ENCODE measurements around the gene CD48. TPM values are rescaled to one million over a fixed set of nuclear protein-coding genes. Genes with fewer than 3 reads are reported as not detected.
"Not testable (repeated sequence)": the region's sequence is repeated elsewhere in the genome, so short reads cannot be mapped to it uniquely, and the experiment has no call there.

Gene CD48
- polyA plus RNA-seq, 2 donors, result 3.3 to 4.6 TPM

GRCh38 chr1:160731990-160732389 is 20.4 kb upstream of the CD48 start:
- Histone ChIP-seq H3K27me3 (ENCODE audit: control insufficient read depth in 1 of 2, insufficient read depth in 2 of 2, low read length in 2 of 2) (no peaks in the 10 kb centered on the region), H3K27ac (ENCODE audit: low read depth in 2 of 2, low read length in 1 of 2) (no peak overlapping the region), H3K4me3 (ENCODE audit: low read depth in 1 of 2, low read length in 2 of 2) (no peak overlapping the region), H3K4me1 (ENCODE audit: control insufficient read depth in 2 of 2, insufficient read depth in 2 of 2, low read length in 1 of 2) (no peaks in the 10 kb centered on the region), H3K9me3 (ENCODE audit: control insufficient read depth in 2 of 2, insufficient read depth in 1 of 2, low read depth in 1 of 2, low read length in 1 of 2) (no peaks in the 10 kb centered on the region), H3K36me3 (ENCODE audit: control insufficient read depth in 2 of 2, insufficient read depth in 2 of 2, low read length in 1 of 2) (no peaks in the 10 kb centered on the region)
- WGBS, 2 donors, result 68 to 76% methylated on average over 1 of the region's 1 CpG

GRCh38 chr1:160731564-160731963 is 19.9 kb upstream of the CD48 start:
- not testable (repeated sequence) for H3K27ac ChIP-seq (ENCODE audit: low read depth in 2 of 2, low read length in 1 of 2); H3K27me3 ChIP-seq (ENCODE audit: control insufficient read depth in 1 of 2, insufficient read depth in 2 of 2, low read length in 2 of 2); H3K4me1 ChIP-seq (ENCODE audit: control insufficient read depth in 2 of 2, insufficient read depth in 2 of 2, low read length in 1 of 2); H3K9me3 ChIP-seq (ENCODE audit: control insufficient read depth in 2 of 2, insufficient read depth in 1 of 2, low read depth in 1 of 2, low read length in 1 of 2); H3K36me3 ChIP-seq (ENCODE audit: control insufficient read depth in 2 of 2, insufficient read depth in 2 of 2, low read length in 1 of 2); H3K4me3 ChIP-seq (ENCODE audit: low read depth in 1 of 2, low read length in 2 of 2)
- 74 to 76% methylated on average over 2 of the region's 2 CpGs for WGBS, 2 donors

- H3K4me3 ChIP-seq (ENCODE audit: low read depth in 1 of 2, low read length in 2 of 2), result no peak overlapping the region
- H3K9me3 ChIP-seq (ENCODE audit: control insufficient read depth in 2 of 2, insufficient read depth in 1 of 2, low read depth in 1 of 2, low read length in 1 of 2), result no peaks in the 10 kb centered on the region
- no peaks in the 10 kb centered on the region for H3K27me3 ChIP-seq (ENCODE audit: control insufficient read depth in 1 of 2, insufficient read depth in 2 of 2, low read length in 2 of 2)
- no peaks in the 10 kb centered on the region for H3K36me3 ChIP-seq (ENCODE audit: control insufficient read depth in 2 of 2, insufficient read depth in 2 of 2, low read length in 1 of 2)
- no peaks in the 10 kb centered on the region for H3K4me1 ChIP-seq (ENCODE audit: control insufficient read depth in 2 of 2, insufficient read depth in 2 of 2, low read length in 1 of 2)
- H3K27ac ChIP-seq (ENCODE audit: low read depth in 2 of 2, low read length in 1 of 2), result no peak overlapping the region
These were observed 15.7 kb upstream of the CD48 start for GRCh38 chr1:160727316-160727640.

GRCh38 chr1:160726498-160727315 is 15.1 kb upstream of the CD48 start:
- H3K4me1 ChIP-seq (ENCODE audit: control insufficient read depth in 2 of 2, insufficient read depth in 2 of 2, low read length in 1 of 2), result no peaks in the 10 kb centered on the region

GRCh38 chr1:160726114-160726497 is 14.5 kb upstream of the CD48 start:
- Histone ChIP-seq H3K4me3 (ENCODE audit: low read depth in 1 of 2, low read length in 2 of 2) (no peak overlapping the region), H3K27ac (ENCODE audit: low read depth in 2 of 2, low read length in 1 of 2) (peak overlapping the region; percentile 30 to 49), H3K36me3 (ENCODE audit: control insufficient read depth in 2 of 2, insufficient read depth in 2 of 2, low read length in 1 of 2) (no peaks in the 10 kb centered on the region), H3K4me1 (ENCODE audit: control insufficient read depth in 2 of 2, insufficient read depth in 2 of 2, low read length in 1 of 2) (no peaks in the 10 kb centered on the region), H3K27me3 (ENCODE audit: control insufficient read depth in 1 of 2, insufficient read depth in 2 of 2, low read length in 2 of 2) (no peaks in the 10 kb centered on the region), H3K9me3 (ENCODE audit: control insufficient read depth in 2 of 2, insufficient read depth in 1 of 2, low read depth in 1 of 2, low read length in 1 of 2) (no peaks in the 10 kb centered on the region)
- 26 to 35% methylated on average over 3 of the region's 3 CpGs for WGBS, 2 donors

More at GRCh38 chr1:160726498-160727315, 15.1 kb upstream of the CD48 start:
- H3K27ac ChIP-seq (ENCODE audit: low read depth in 2 of 2, low read length in 1 of 2), result peak overlapping the region; percentile 74 to 85
- H3K9me3 ChIP-seq (ENCODE audit: control insufficient read depth in 2 of 2, insufficient read depth in 1 of 2, low read depth in 1 of 2, low read length in 1 of 2), result no peaks in the 10 kb centered on the region
- H3K36me3 ChIP-seq (ENCODE audit: control insufficient read depth in 2 of 2, insufficient read depth in 2 of 2, low read length in 1 of 2), result no peaks in the 10 kb centered on the region
- 9 to 12% methylated on average over 8 of the region's 8 CpGs for WGBS, 2 donors
- H3K4me3 ChIP-seq (ENCODE audit: low read depth in 1 of 2, low read length in 2 of 2), result no peak overlapping the region
- no peaks in the 10 kb centered on the region for H3K27me3 ChIP-seq (ENCODE audit: control insufficient read depth in 1 of 2, insufficient read depth in 2 of 2, low read length in 2 of 2)

GRCh38 chr1:160724465-160725242 is 13.0 kb upstream of the CD48 start:
- Histone ChIP-seq H3K27ac (ENCODE audit: low read depth in 2 of 2, low read length in 1 of 2) (no peak overlapping the region), H3K4me3 (ENCODE audit: low read depth in 1 of 2, low read length in 2 of 2) (no peak overlapping the region), H3K27me3 (ENCODE audit: control insufficient read depth in 1 of 2, insufficient read depth in 2 of 2, low read length in 2 of 2) (no peaks in the 10 kb centered on the region), H3K4me1 (ENCODE audit: control insufficient read depth in 2 of 2, insufficient read depth in 2 of 2, low read length in 1 of 2) (no peaks in the 10 kb centered on the region), H3K36me3 (ENCODE audit: control insufficient read depth in 2 of 2, insufficient read depth in 2 of 2, low read length in 1 of 2) (no peaks in the 10 kb centered on the region), H3K9me3 (ENCODE audit: control insufficient read depth in 2 of 2, insufficient read depth in 1 of 2, low read depth in 1 of 2, low read length in 1 of 2) (no peaks in the 10 kb centered on the region)
- 75 to 76% methylated on average over 11 of the region's 11 CpGs for WGBS, 2 donors

- 60 to 62% methylated on average over 2 of the region's 2 CpGs for WGBS, 2 donors
- Histone ChIP-seq H3K27me3 (ENCODE audit: control insufficient read depth in 1 of 2, insufficient read depth in 2 of 2, low read length in 2 of 2) (no peaks in the 10 kb centered on the region), H3K27ac (ENCODE audit: low read depth in 2 of 2, low read length in 1 of 2) (no peak overlapping the region), H3K9me3 (ENCODE audit: control insufficient read depth in 2 of 2, insufficient read depth in 1 of 2, low read depth in 1 of 2, low read length in 1 of 2) (no peaks in the 10 kb centered on the region), H3K36me3 (ENCODE audit: control insufficient read depth in 2 of 2, insufficient read depth in 2 of 2, low read length in 1 of 2) (no peaks in the 10 kb centered on the region), H3K4me3 (ENCODE audit: low read depth in 1 of 2, low read length in 2 of 2) (no peak overlapping the region), H3K4me1 (ENCODE audit: control insufficient read depth in 2 of 2, insufficient read depth in 2 of 2, low read length in 1 of 2) (no peaks in the 10 kb centered on the region)
These were observed 11.7 kb upstream of the CD48 start for GRCh38 chr1:160723332-160723731.

- no peak overlapping the region for H3K4me3 ChIP-seq (ENCODE audit: low read depth in 1 of 2, low read length in 2 of 2)
- H3K9me3 ChIP-seq (ENCODE audit: control insufficient read depth in 2 of 2, insufficient read depth in 1 of 2, low read depth in 1 of 2, low read length in 1 of 2), result no peaks in the 10 kb centered on the region
- H3K4me1 ChIP-seq (ENCODE audit: control insufficient read depth in 2 of 2, insufficient read depth in 2 of 2, low read length in 1 of 2), result no peaks in the 10 kb centered on the region
- no peaks in the 10 kb centered on the region for H3K36me3 ChIP-seq (ENCODE audit: control insufficient read depth in 2 of 2, insufficient read depth in 2 of 2, low read length in 1 of 2)
- no peak overlapping the region for H3K27ac ChIP-seq (ENCODE audit: low read depth in 2 of 2, low read length in 1 of 2)
- WGBS, 2 donors, result 81 to 82% methylated on average over 10 of the region's 10 CpGs
- H3K27me3 ChIP-seq (ENCODE audit: control insufficient read depth in 1 of 2, insufficient read depth in 2 of 2, low read length in 2 of 2), result no peaks in the 10 kb centered on the region
These were observed 11.1 kb upstream of the CD48 start for GRCh38 chr1:160722726-160723125.

- Histone ChIP-seq H3K36me3 (ENCODE audit: control insufficient read depth in 2 of 2, insufficient read depth in 2 of 2, low read length in 1 of 2) (no peaks in the 10 kb centered on the region), H3K27ac (ENCODE audit: low read depth in 2 of 2, low read length in 1 of 2) (no peak overlapping the region), H3K4me1 (ENCODE audit: control insufficient read depth in 2 of 2, insufficient read depth in 2 of 2, low read length in 1 of 2) (no peaks in the 10 kb centered on the region), H3K4me3 (ENCODE audit: low read depth in 1 of 2, low read length in 2 of 2) (no peak overlapping the region), H3K9me3 (ENCODE audit: control insufficient read depth in 2 of 2, insufficient read depth in 1 of 2, low read depth in 1 of 2, low read length in 1 of 2) (no peaks in the 10 kb centered on the region), H3K27me3 (ENCODE audit: control insufficient read depth in 1 of 2, insufficient read depth in 2 of 2, low read length in 2 of 2) (no peaks in the 10 kb centered on the region)
These were observed 9.9 kb upstream of the CD48 start for GRCh38 chr1:160721473-160721872.

Measured in esophagus (tissue), 2 donors.